K562 (cell line): Measurements from ENCODE around the gene CARS2. TPM values are rescaled to one million over a fixed set of nuclear protein-coding genes. Genes with fewer than 3 reads are reported as not detected.

Experiments
- ATAC-seq: fragments of 200-7000 bp; cut with Tn5 transposase; 3 replicates; pipeline ENCODE4 v1.9.1; 2020; ENCODE audit warnings: moderate library complexity
- BruUV-seq: library from RNA; stranded (reverse); fragments of 400-500 nt; replicated peaks from 2 replicates; lab custom pipeline; 2021; lab: Mats Ljungman, UMichigan
- CTCF ChIA-PET: fragments of 300-600 bp; formaldehyde crosslinking; extraction: SDS; loops from one replicate; lab custom pipeline; 2021; ENCODE audit warnings: low intra/inter-chr PET ratio; lab: Yijun Ruan, JAX
- POLR2A ChIA-PET: fragments of 300-600, 350-650 bp; sonication (Branson Sonifier 250); formaldehyde crosslinking; extraction: SDS; loops from one replicate; lab custom pipeline; 2021; ENCODE audit warnings: antibody characterized with exemption, inconsistent platforms; lab: Yijun Ruan, JAX
- DNase-seq, 4 experiments: peaks; one replicate each; pipeline versions ENCODE4 v3.0.0 to v3.0.0-alpha.2; 2011 to 2018; ENCODE audit warnings: low spot score in 3 of 4, mixed read lengths in 3 of 4; ENCODE audit errors: extremely low read depth in 1 of 4
- FAIRE-seq: peaks from 2 replicates; lab custom pipeline; 2011; peaks lifted over from hg19 to GRCh38; lab: Jason Lieb, UNC
- H2AFZ ChIP-seq: 2 replicates; pipeline ENCODE4 v1.6.0; 2011; ENCODE audit warnings: low read depth, low read length, control low read depth, inconsistent platforms
- H3K27ac ChIP-seq: fragments of 200-600 bp; 3 replicates; pipeline ENCODE4 v1.8.0; 2011; ENCODE audit warnings: low read depth, mild to moderate bottlenecking, control low read depth, inconsistent platforms, low read length, moderate library complexity, mixed read lengths; ENCODE audit errors: extremely low read depth
- H3K27me3 ChIP-seq, 2 experiments: fragments of 300-600 bp in 1 of 2; 2 replicates in 1 of 2; 3 replicates in 1 of 2; pipeline versions ENCODE4 v1.6.0 to v1.8.0; 2011; ENCODE audit warnings: inconsistent platforms in 2 of 2, low read length in 2 of 2, mild to moderate bottlenecking in 1 of 2, mixed read lengths in 1 of 2, moderate library complexity in 1 of 2; ENCODE audit not compliant: control insufficient read depth in 2 of 2, insufficient read depth in 2 of 2
- H3K36me3 ChIP-seq: fragments of 300-600 bp; 3 replicates; pipeline ENCODE4 v1.8.0; 2011; ENCODE audit warnings: mild to moderate bottlenecking, low read length, inconsistent platforms; ENCODE audit not compliant: control insufficient read depth, insufficient read depth
- H3K4me1 ChIP-seq, 2 experiments: fragments of 200-600 bp in 1 of 2; replicated peaks in 1 of 2; 2 replicates in 1 of 2; 3 replicates in 1 of 2; pipeline versions ENCODE4 v1.5.1 to v1.8.0; 2011; ENCODE audit warnings: inconsistent platforms in 2 of 2, low read length in 2 of 2, mild to moderate bottlenecking in 1 of 2, mixed read lengths in 1 of 2, moderate library complexity in 1 of 2; ENCODE audit not compliant: control insufficient read depth in 2 of 2, insufficient read depth in 2 of 2
- H3K4me2 ChIP-seq: 2 replicates; pipeline ENCODE4 v1.6.1; 2011; ENCODE audit warnings: low read length, control low read depth, inconsistent platforms, mixed read lengths; ENCODE audit not compliant: insufficient read depth
- H3K4me3 ChIP-seq: fragments of 200-600 bp; sonication (generic), shearing (Covaris generic); 2 replicates; pipeline ENCODE4 v1.5.1; 2016; ENCODE audit warnings: control low read depth, inconsistent platforms
- H3K79me2 ChIP-seq: fragments of 200-600 bp; 3 replicates; pipeline ENCODE4 v1.8.0; 2011; ENCODE audit warnings: low read length, inconsistent platforms; ENCODE audit not compliant: control insufficient read depth, insufficient read depth
- H3K9ac ChIP-seq, 2 experiments: 2 replicates each; pipeline versions ENCODE4 v1.6.0 to v1.6.1; 2011; ENCODE audit warnings: low read depth in 2 of 2, low read length in 2 of 2, control low read depth in 1 of 2, inconsistent platforms in 1 of 2, mild to moderate bottlenecking in 1 of 2, mixed read lengths in 1 of 2; ENCODE audit not compliant: insufficient read depth in 1 of 2
- H3K9me1 ChIP-seq: one replicate; pipeline ENCODE4 v1.6.0; 2011; ENCODE audit warnings: inconsistent platforms, mild to moderate bottlenecking, low read length, moderate library complexity; ENCODE audit not compliant: control insufficient read depth, insufficient read depth
- H3K9me3 ChIP-seq: replicated peaks from 2 replicates; pipeline ENCODE4 v1.5.1; 2011; ENCODE audit warnings: low read depth, low read length, inconsistent platforms; ENCODE audit not compliant: control insufficient read depth, insufficient read depth
- H4K20me1 ChIP-seq: replicated peaks from 2 replicates; pipeline ENCODE4 v1.6.1; 2011; ENCODE audit warnings: low read length, inconsistent platforms, mixed read lengths; ENCODE audit not compliant: control insufficient read depth, insufficient read depth
- CBFA2T3 ChIP-seq: fragments of 450-650 bp; IDR thresholded peaks from 2 replicates; pipeline ENCODE4 v1.6.1; 2017
- EZH2 ChIP-seq: IDR thresholded peaks from 2 replicates; pipeline ENCODE4 v1.6.1; 2012; ENCODE audit warnings: low read depth, mild to moderate bottlenecking, inconsistent platforms, low read length, borderline replicate concordance
- GTF2F1 ChIP-seq: IDR thresholded peaks from 2 replicates; pipeline ENCODE4 v1.6.1; 2011; ENCODE audit warnings: low read depth, low read length, improper control_type of control experiment
- HMBOX1 ChIP-seq: sonication (generic); IDR thresholded peaks from 2 replicates; pipeline ENCODE4 v1.6.1; 2016
- HNRNPLL ChIP-seq: fragments of 200-400 bp; formaldehyde crosslinking; IDR thresholded peaks from 2 replicates; pipeline ENCODE4 v1.6.1; 2017; ENCODE audit warnings: low read length, low read depth, mild to moderate bottlenecking; ENCODE audit not compliant: poor library complexity, severe bottlenecking
- KDM4B ChIP-seq, 2 experiments: fragments of 450-650 bp in 1 of 2; sonication (generic) in 1 of 2; IDR thresholded peaks; 2 replicates each; pipeline ENCODE4 v1.6.1; 2016 to 2017; ENCODE audit warnings: borderline replicate concordance in 2 of 2, antibody characterized with exemption in 1 of 2, low read depth in 1 of 2, mild to moderate bottlenecking in 1 of 2
- LCOR ChIP-seq: sonication (generic); formaldehyde crosslinking; IDR thresholded peaks from 2 replicates; pipeline ENCODE4 v1.8.0; 2022; ENCODE audit warnings: mild to moderate bottlenecking, missing genetic modification reagents
- SMARCC2 ChIP-seq: fragments of 450-650 bp; IDR thresholded peaks from 2 replicates; pipeline ENCODE4 v1.6.1; 2017; ENCODE audit warnings: antibody characterized with exemption, moderate library complexity, mild to moderate bottlenecking, low read depth
- ZKSCAN3 ChIP-seq: fragments of 250-450 bp; sonication (Bioruptor Pico); IDR thresholded peaks from 2 replicates; pipeline ENCODE4 v1.4.0; 2020
- ZNF184 ChIP-seq: sonication (generic); formaldehyde crosslinking; IDR thresholded peaks from 2 replicates; pipeline ENCODE4 v1.5.0; 2020; ENCODE audit warnings: missing genetic modification reagents
- ZNF212 ChIP-seq: fragments of 450-650 bp; formaldehyde crosslinking; IDR thresholded peaks from 2 replicates; pipeline ENCODE4 v1.4.0; 2020; ENCODE audit warnings: mild to moderate bottlenecking
- WGBS: fragments of 100-300 bp; shearing (Covaris generic); methylation state at CpG from one replicate; pipeline ENCODE4 v1.1.6; 2016; ENCODE audit warnings: low coverage, mixed read lengths; ENCODE audit not compliant: insufficient coverage; ENCODE audit errors: missing lambda C conversion rate; 5-methylcytosine and 5-hydroxymethylcytosine counted together
- in situ Hi-C: fragments of 300-500 bp; cut with MboI; formaldehyde crosslinking; loops from 4 replicates; pipeline ENCODE4 v1.15.0; 2018; ENCODE audit warnings: inconsistent platforms, mixed read lengths
- intact Hi-C: fragments of 100-400 bp; cut with micrococcal nuclease; formaldehyde crosslinking; loops from 2 replicates; pipeline ENCODE4 v1.14.2; 2022
- polyA plus RNA-seq, 8 experiments: library from polyadenylated mRNA; depleted of rRNA in 4 of 8; stranded (reverse) in 5 of 8; unstranded in 3 of 8; fragments of >200 nt; fragmentation: Nextera tagmentation in 2 of 8; fragmentation: Illumina TruSeq in 1 of 8; extraction: Ambion mirVana in 2 of 8; extraction: Trizol in 1 of 8; gene quantifications; 2 replicates each; pipeline versions ENCODE4 v1.2.1 to v1.2.3, GENCODE V29; 2011 to 2014; ENCODE audit warnings: inconsistent platforms in 1 of 8, missing spikeins in 1 of 8
- total RNA-seq, 7 experiments: library from RNA; depleted of rRNA in 6 of 7; stranded (reverse); fragments of >200 nt in 6 of 7; fragmentation: Illumina TruSeq in 2 of 7; extraction: Trizol in 2 of 7; gene quantifications; 2 replicates each; pipeline versions ENCODE4 v1.2.1 to v1.2.3, GENCODE V29; 2011 to 2021; ENCODE audit warnings: low replicate concordance in 1 of 7

Gene CARS2
- total and polyA plus RNA-seq, 9 of the 15 experiments (the other 6 are each of a cell fraction or from before 2014, with no cell fraction given): 1.7 to 37.4 (median 30.5) TPM

- no peak for FAIRE-seq
- H3K4me2 ChIP-seq: no peak overlapping the region
- H3K9me3 ChIP-seq: no peaks in the 10 kb centered on the region
- ChIA-PET CTCF (no interaction called here), POLR2A (no interaction called here)
- DNase-seq: no peak
- in situ Hi-C loops: no loop called here
- no peaks in the 10 kb centered on the region for H3K79me2 ChIP-seq
- intact Hi-C loops: loop anchor here (5.0 kb wide), 1 partner anchor 135 kb away; no protein-coding TSS in a partner anchor
- no peak overlapping the region for H3K27ac ChIP-seq
- peaks cover 63% of the 10 kb centered on the region; the same call in 2 of the 3 replicates for H3K36me3 ChIP-seq
- no peaks in the 10 kb centered on the region for H4K20me1 ChIP-seq
- no peak overlapping the region for H3K4me3 ChIP-seq
- 88% methylated on average over 10 of the region's 12 CpGs for WGBS
- ATAC-seq: no peak
- no peaks in the 10 kb centered on the region for H3K27me3 ChIP-seq
- no peak overlapping the region for H2AFZ ChIP-seq
- H3K9ac ChIP-seq: no peak overlapping the region
- BruUV-seq: no TSS peak
- no peaks in the 10 kb centered on the region for H3K9me1 ChIP-seq
- TF ChIP-seq ZNF184 (CRISPR knock-in tag) (no peak), GTF2F1 (no peak), CBFA2T3 (no peak), LCOR (no peak), HMBOX1 (no peak), ZNF212 (no peak), HNRNPLL (no peak), SMARCC2 (no peak), KDM4B (IDR thresholded peaks at IDR 0.05; ENCODE audit: borderline replicate concordance in 2 of 2, low read depth in 1 of 2) (no peak), ZKSCAN3 (CRISPR knock-in tag) (no peak), EZH2 (no peak)
- TF ChIP-seq, all 486 proteins: peak for 0
- H3K4me1 ChIP-seq: no peaks in the 10 kb centered on the region; a peak in 1 of 5 replicates
Observed at GRCh38 chr13:110682746-110683145, 23.2 kb downstream of the CARS2 start.
